ENCODE data around the gene PHYHD1. TPM values are rescaled to one million over a fixed set of nuclear protein-coding genes. Genes with fewer than 3 reads are reported as not detected.

Gene PHYHD1
- total RNA-seq, 4 donors from 2014 or later: 4.4 to 23.9 (median 7.5) TPM; not detected in 1

GRCh38 chr9:128906741-128907140 is 14.0 kb upstream of the PHYHD1 start:
- Histone ChIP-seq H3K9me3 (no peaks in the 10 kb centered on the region), H3K27me3 (no peaks in the 10 kb centered on the region), H3K4me1 (peaks cover 4 to 23% (median 12%) of the 10 kb centered on the region in 4 donors), H3K36me3 (peaks cover 0 to 39% (median 0%) of the 10 kb centered on the region in 3 donors), H3K27ac (no peak overlapping the region), H3K4me3 (no peak overlapping the region)
- TF ChIP-seq CTCF (IDR thresholded peaks at IDR 0.05) (no peak), POLR2A (IDR thresholded peaks at IDR 0.05) (no peak)
- DNase-seq: no peak

GRCh38 chr9:128908372-128908771 is 12.4 kb upstream of the PHYHD1 start:
- Histone ChIP-seq H3K4me1 (peaks cover 0 to 24% (median 0%) of the 10 kb centered on the region in 4 donors), H3K27ac (no peak overlapping the region), H3K9me3 (no peaks in the 10 kb centered on the region), H3K27me3 (no peaks in the 10 kb centered on the region), H3K4me3 (no peak overlapping the region), H3K36me3 (peaks cover 0 to 39% (median 0%) of the 10 kb centered on the region in 3 donors)
- TF ChIP-seq POLR2A (IDR thresholded peaks at IDR 0.05) (no peak), CTCF (IDR thresholded peaks at IDR 0.05) (no peak)
- DNase-seq: no peak

- H3K9me3 ChIP-seq: no peaks in the 10 kb centered on the region
- H3K27me3 ChIP-seq: no peaks in the 10 kb centered on the region
- H3K4me3 ChIP-seq: no peak overlapping the region
- H3K27ac ChIP-seq: no peak overlapping the region
- no peak for DNase-seq
- H3K4me1 ChIP-seq: peaks cover 0 to 32% (median 0%) of the 10 kb centered on the region in 4 donors
- no peak for TF ChIP-seq CTCF (IDR thresholded peaks at IDR 0.05)
- no peak for TF ChIP-seq POLR2A (IDR thresholded peaks at IDR 0.05)
- H3K36me3 ChIP-seq: peaks cover 0 to 39% (median 0%) of the 10 kb centered on the region in 3 donors
Observed at GRCh38 chr9:128909859-128910258, 10.9 kb upstream of the PHYHD1 start.

- no peak overlapping the region for H3K4me3 ChIP-seq
- H3K27ac ChIP-seq: peak overlapping the region in 3 of 4 donors; percentile 20 to 68 (median 62)
- peaks cover 0 to 41% (median 0%) of the 10 kb centered on the region in 3 donors for H3K36me3 ChIP-seq
- no peaks in the 10 kb centered on the region for H3K27me3 ChIP-seq
- peaks cover 0 to 35% (median 0%) of the 10 kb centered on the region in 4 donors for H3K4me1 ChIP-seq
- TF ChIP-seq POLR2A (IDR thresholded peaks at IDR 0.05) (no peak), CTCF (IDR thresholded peaks at IDR 0.05) (no peak)
- no peaks in the 10 kb centered on the region for H3K9me3 ChIP-seq
- no peak for DNase-seq
Observed at GRCh38 chr9:128910906-128911305, 9.9 kb upstream of the PHYHD1 start.

- TF ChIP-seq POLR2A (IDR thresholded peaks at IDR 0.05) (no peak), CTCF (IDR thresholded peaks at IDR 0.05) (no peak)
- H3K4me3 ChIP-seq: no peak overlapping the region
Observed at GRCh38 chr9:128911529-128912035, 9.2 kb upstream of the PHYHD1 start.

More at GRCh38 chr9:128911529-128912035, 9.2 kb upstream of the PHYHD1 start:
- Histone ChIP-seq H3K9me3 (no peaks in the 10 kb centered on the region), H3K27me3 (no peaks in the 10 kb centered on the region), H3K4me1 (peaks cover 0 to 42% (median 3%) of the 10 kb centered on the region in 4 donors), H3K27ac (peak overlapping the region in 3 of 4 donors; percentile 42 to 68 (median 62)), H3K36me3 (peaks cover 0 to 47% (median 0%) of the 10 kb centered on the region in 3 donors)
- no peak for DNase-seq
